Activated CD8-positive, alpha-beta memory T cell treated with anti-CD3 and anti-CD28 coated beads for 4 hours (primary cell): ENCODE measurements around the gene HSD17B13.
"Not testable (repeated sequence)": the region's sequence is repeated elsewhere in the genome, so short reads cannot be mapped to it uniquely, and the experiment has no call there.

Source experiments
- DNase-seq, 2 donors: peaks; one replicate each; pipeline ENCODE4 v3.0.0-alpha.2; 2020; ENCODE audit warnings: low read depth in 2 of 2

Gene HSD17B13

GRCh38 chr4:87316961-87317360 is 5.7 kb downstream of the HSD17B13 start:
- no peak for DNase-seq

GRCh38 chr4:87315000-87315399 is 7.7 kb downstream of the HSD17B13 start:
- not testable (repeated sequence) for DNase-seq

GRCh38 chr4:87313756-87314155 is 8.9 kb downstream of the HSD17B13 start:
- no peak for DNase-seq

GRCh38 chr4:87311684-87312083 is 11.0 kb downstream of the HSD17B13 start:
- DNase-seq = no peak

- DNase-seq = no peak
Measured at GRCh38 chr4:87310691-87311335, 11.9 kb downstream of the HSD17B13 start.

- no peak for DNase-seq
Measured at GRCh38 chr4:87309625-87310024, 13.1 kb downstream of the HSD17B13 start.

- DNase-seq = no peak
Measured at GRCh38 chr4:87306056-87306455, 16.6 kb downstream of the HSD17B13 start.

GRCh38 chr4:87305562-87305961 is 17.1 kb downstream of the HSD17B13 start:
- DNase-seq = no peak

GRCh38 chr4:87304745-87305432 is 17.8 kb downstream of the HSD17B13 start:
- DNase-seq = no peak

GRCh38 chr4:87299898-87300297 is 22.8 kb downstream of the HSD17B13 start:
- DNase-seq = no peak

- no peak for DNase-seq
Measured at GRCh38 chr4:87298362-87298761, 24.3 kb downstream of the HSD17B13 start.

- not testable (repeated sequence) for DNase-seq
Measured at GRCh38 chr4:87294911-87295310, 27.8 kb downstream of the HSD17B13 start.

GRCh38 chr4:87293889-87294288 is 28.8 kb downstream of the HSD17B13 start:
- DNase-seq = not testable (repeated sequence)

GRCh38 chr4:87286970-87287369 is 35.7 kb downstream of the HSD17B13 start:
- no peak for DNase-seq

- not testable (repeated sequence) for DNase-seq
Measured at GRCh38 chr4:87284268-87284667, 38.4 kb downstream of the HSD17B13 start.

- no peak for DNase-seq
Measured at GRCh38 chr4:87283151-87283550, 39.5 kb downstream of the HSD17B13 start.

GRCh38 chr4:87281603-87282002 is 41.1 kb downstream of the HSD17B13 start:
- no peak for DNase-seq

- no peak for DNase-seq
Measured at GRCh38 chr4:87278335-87278794, 44.3 kb downstream of the HSD17B13 start.

- no peak for DNase-seq
Measured at GRCh38 chr4:87275311-87275710, 47.4 kb downstream of the HSD17B13 start.

GRCh38 chr4:87274803-87275202 is 47.9 kb downstream of the HSD17B13 start:
- no peak for DNase-seq

- DNase-seq = no peak
Measured at GRCh38 chr4:87274327-87274726, 48.4 kb downstream of the HSD17B13 start.

- DNase-seq = no peak
Measured at GRCh38 chr4:87270825-87271224, 51.9 kb downstream of the HSD17B13 start.

- DNase-seq = no peak
Measured at GRCh38 chr4:87270144-87270543, 52.5 kb downstream of the HSD17B13 start.
